ENCODE results near the gene ABCA3. TPM values are rescaled to one million over a fixed set of nuclear protein-coding genes. Genes with fewer than 3 reads are reported as not detected.

Gene ABCA3
- total RNA-seq, 1 donor from 2014 or later: 18.3 TPM

GRCh38 chr16:2357331-2357730 lies 16.8 kb upstream of the ABCA3 start:
- no peak for DNase-seq (ENCODE audit: low spot score)

GRCh38 chr16:2350500-2350899 lies 10.0 kb upstream of the ABCA3 start:
- no peak for DNase-seq (ENCODE audit: low spot score)

- no peak for DNase-seq (ENCODE audit: low spot score)
Measured at GRCh38 chr16:2343211-2343610, 2.7 kb upstream of the ABCA3 start.

- no peak for DNase-seq (ENCODE audit: low spot score)
Measured at GRCh38 chr16:2341456-2342447, 1.2 kb upstream of the ABCA3 start.

GRCh38 chr16:2339521-2340484 lies 725 bp downstream of the ABCA3 start:
- DNase-seq (ENCODE audit: low spot score): peak; percentile 19

- no peak for DNase-seq (ENCODE audit: low spot score)
Measured at GRCh38 chr16:2337431-2338296, 2.9 kb downstream of the ABCA3 start.

GRCh38 chr16:2335286-2335895 lies 5.1 kb downstream of the ABCA3 start:
- DNase-seq (ENCODE audit: low spot score): no peak

- no peak for DNase-seq (ENCODE audit: low spot score)
Measured at GRCh38 chr16:2333772-2334379, 6.7 kb downstream of the ABCA3 start.

GRCh38 chr16:2333231-2333630 lies 7.3 kb downstream of the ABCA3 start:
- DNase-seq (ENCODE audit: low spot score): no peak

- DNase-seq (ENCODE audit: low spot score): no peak
Measured at GRCh38 chr16:2331931-2332267, 8.6 kb downstream of the ABCA3 start.

- DNase-seq (ENCODE audit: low spot score): no peak
Measured at GRCh38 chr16:2331199-2331930, 9.2 kb downstream of the ABCA3 start.

- DNase-seq (ENCODE audit: low spot score): no peak
Measured at GRCh38 chr16:2329532-2329931, 11.0 kb downstream of the ABCA3 start.

GRCh38 chr16:2328428-2328827 lies 12.1 kb downstream of the ABCA3 start:
- no peak for DNase-seq (ENCODE audit: low spot score)

GRCh38 chr16:2326191-2326590 lies 14.3 kb downstream of the ABCA3 start:
- DNase-seq (ENCODE audit: low spot score): no peak

GRCh38 chr16:2325791-2326190 lies 14.7 kb downstream of the ABCA3 start:
- no peak for DNase-seq (ENCODE audit: low spot score)

- DNase-seq (ENCODE audit: low spot score): no peak
Measured at GRCh38 chr16:2325181-2325580, 15.3 kb downstream of the ABCA3 start.

- DNase-seq (ENCODE audit: low spot score): no peak
Measured at GRCh38 chr16:2324296-2324859, 16.1 kb downstream of the ABCA3 start.

GRCh38 chr16:2323701-2324100 lies 16.8 kb downstream of the ABCA3 start:
- DNase-seq (ENCODE audit: low spot score): no peak

- no peak for DNase-seq (ENCODE audit: low spot score)
Measured at GRCh38 chr16:2319606-2320005, 20.9 kb downstream of the ABCA3 start.

Data from mucosa of gallbladder (tissue), 1 donor.